ENCODE data around the gene FGD2.

DNA sequence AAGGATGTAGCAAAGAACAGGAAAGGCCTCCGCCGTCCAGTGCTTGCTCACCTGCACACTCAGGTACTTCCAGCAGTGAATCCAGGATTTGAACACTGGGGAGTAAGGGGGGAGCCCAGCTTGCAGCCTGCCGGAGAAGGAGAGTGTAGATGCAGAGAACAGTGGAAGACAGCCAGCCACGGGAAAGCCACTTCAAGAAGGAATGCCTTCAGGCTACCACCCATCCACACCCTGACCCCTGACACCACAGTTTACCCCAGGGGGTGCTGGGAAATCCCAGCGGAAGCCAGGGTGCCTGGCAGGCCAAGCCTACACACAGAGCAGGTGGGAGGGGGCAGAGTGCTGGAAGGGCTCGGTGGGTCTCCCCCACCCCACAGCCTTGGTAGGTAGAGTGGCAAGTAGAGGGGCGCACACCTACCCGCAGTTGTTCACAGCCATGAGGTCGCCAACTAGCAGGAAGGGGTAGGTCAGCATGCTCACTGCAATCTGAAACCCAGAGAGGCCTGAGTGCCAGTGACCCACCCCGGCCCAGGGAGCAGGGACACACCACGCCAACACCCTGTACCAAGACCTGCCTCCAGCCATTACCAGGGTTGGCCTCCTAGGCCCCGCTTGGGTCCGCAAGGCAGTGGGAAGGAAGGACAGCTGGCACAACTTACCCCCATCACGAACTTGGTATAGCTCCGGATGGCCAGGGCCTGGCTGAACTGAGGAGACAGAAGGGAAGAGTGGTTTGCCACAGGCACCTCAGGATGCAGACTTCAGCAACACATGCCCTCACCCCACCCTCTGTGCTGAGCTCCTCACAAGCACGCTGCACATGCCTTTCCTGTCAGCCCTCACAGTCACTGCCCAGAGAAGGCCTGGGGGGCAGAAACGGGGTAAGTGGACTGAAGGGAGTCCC lies 35.2 kb upstream of the FGD2 start:
- no peak for TF ChIP-seq YY1 (IDR thresholded peaks at IDR 0.05; ENCODE audit: insufficient read depth, insufficient read length)
- no peak for TF ChIP-seq ZNF274 (IDR thresholded peaks at IDR 0.05; ENCODE audit: low read depth, low read length)
- no peak for TF ChIP-seq SUZ12 (IDR thresholded peaks at IDR 0.05; ENCODE audit: extremely low read depth, insufficient read depth, insufficient read length)

All from NT2/D1 (cell line).